KBM-7 (cell line): ENCODE results near the gene KLC3.

Experiments
- DNase-seq: peaks from one replicate; pipeline ENCODE4 v3.0.0-alpha.2; 2015
- in situ Hi-C: fragments of 300-500 bp; cut with MboI; formaldehyde crosslinking; loops from 2 replicates; pipeline ENCODE4 v1.14.3; 2020; ENCODE audit warnings: low sequenced_read_pairs, low pct_unique_long_range_greater_than_20kb, mixed read lengths

The KLC3 gene

DNA sequence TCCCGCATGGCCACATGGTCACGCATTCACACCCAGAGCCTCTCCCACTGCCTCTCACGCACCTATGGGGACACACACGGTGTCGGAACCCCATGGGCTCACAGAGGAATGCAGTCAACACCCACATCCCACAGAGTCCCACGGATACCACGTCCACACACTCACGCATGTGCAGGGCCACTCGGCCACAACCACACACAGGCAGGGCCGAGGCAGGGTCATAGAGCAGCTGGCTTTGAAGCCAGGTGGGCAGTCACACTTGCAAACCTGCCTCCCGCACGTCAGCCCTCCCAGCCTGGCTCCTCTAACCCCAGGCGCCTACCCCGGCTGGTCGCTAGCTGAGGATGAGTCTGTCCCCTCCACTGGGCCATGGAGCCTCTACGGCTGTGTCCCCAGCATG is 21.7 kb downstream of the KLC3 start:
- DNase-seq = no peak
- in situ Hi-C loops = no loop called here

DNA sequence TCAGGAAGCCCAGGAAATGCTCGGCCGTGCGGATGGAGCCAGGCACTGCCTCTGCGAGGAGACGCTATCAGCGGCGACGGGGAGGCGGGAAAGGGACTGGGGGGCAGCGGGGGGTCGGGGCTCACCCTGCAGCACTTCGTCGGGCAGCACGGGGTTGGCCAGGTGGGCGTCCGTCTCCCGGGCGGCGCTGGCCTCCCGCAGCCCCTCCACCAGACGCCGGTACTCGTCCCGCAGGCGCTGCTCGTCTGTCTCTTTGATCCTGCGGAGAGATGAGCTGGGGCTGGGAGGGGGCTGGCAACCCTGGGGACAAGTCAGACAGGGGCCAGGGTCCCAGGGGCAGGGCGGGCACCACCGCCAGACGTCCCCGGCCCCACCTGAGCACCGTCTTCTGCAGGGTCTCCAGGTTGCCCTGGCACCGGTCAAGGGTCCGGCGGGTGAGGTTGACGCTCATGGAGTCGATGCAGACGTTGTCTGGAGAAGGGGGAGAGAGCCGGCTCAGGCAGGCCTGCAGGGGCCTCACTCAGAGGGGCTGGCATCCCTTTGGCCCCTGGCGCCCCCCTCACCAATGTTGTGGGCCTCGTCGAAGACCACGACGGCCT is 23.4 kb downstream of the KLC3 start:
- in situ Hi-C loops = no loop called here
- DNase-seq = no peak

DNA sequence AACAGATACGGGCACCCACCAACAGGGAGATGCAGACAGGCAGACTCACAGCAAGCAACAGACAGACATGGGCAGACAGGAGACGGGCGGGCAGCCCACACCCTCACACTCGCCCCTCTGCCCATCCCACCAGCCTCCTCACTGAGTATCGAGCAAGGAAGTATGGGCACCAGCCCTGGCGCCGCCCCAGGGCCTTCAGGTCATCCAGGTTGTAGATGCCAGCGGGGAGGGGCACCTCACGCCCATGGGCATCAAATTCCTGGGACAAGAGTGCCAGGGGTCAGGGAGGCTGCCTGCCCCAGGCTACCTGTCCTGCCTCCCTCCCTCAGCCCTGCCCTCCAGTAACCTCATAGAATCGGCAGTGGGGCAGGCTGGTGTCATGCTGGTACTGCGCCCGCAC is 24.1 kb downstream of the KLC3 start:
- no peak for DNase-seq
- in situ Hi-C loops = no loop called here

DNA sequence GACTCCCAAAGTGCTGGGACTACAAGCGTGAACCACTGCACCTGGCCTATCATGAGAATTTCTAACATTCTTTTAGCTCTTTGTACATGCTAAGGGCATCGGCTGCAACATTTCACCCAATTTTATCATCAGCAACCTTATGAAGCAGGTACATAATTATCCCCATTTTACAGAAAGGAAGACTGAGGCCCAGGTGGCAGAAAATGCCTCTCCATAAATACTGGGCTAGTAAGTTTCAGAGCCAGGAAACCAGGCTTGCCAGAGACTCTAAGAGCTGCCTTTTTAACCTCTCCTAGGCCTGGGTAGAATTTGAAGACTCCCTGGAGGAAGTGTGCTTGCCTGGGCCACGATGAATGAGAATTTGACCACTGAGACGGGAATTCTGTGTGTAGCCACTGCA is 27.6 kb downstream of the KLC3 start:
- DNase-seq = no peak
- in situ Hi-C loops = no loop called here

DNA sequence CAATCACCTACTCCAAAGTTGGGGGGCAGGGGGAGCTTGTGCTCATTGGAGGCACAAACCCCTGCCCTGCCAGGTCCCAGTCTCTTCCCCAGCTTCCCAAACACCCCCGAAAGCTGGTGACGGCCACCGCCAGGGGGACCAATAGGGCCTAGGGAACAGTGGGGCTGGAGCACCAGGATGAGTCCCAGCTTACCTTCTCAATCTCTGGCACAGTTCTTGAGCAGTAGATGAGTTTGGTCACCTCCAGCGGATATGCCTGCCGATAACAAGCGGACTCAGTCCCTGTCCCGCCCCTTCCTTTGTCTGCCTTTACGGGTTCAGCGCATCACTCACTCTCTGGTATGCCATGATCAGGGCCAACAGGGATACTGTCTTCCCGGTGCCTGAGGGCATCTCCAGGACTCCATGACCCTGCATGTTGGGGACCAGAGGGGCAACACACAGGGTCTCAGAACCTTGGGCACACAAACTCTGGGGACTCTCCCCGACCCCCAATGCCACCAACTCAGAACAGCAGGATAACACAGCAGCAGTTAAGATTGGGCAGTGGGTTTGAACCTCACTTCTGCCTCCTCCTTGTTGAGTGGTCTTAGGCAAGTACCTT is 28.3 kb downstream of the KLC3 start:
- no peak for DNase-seq
- in situ Hi-C loops = no loop called here

DNA sequence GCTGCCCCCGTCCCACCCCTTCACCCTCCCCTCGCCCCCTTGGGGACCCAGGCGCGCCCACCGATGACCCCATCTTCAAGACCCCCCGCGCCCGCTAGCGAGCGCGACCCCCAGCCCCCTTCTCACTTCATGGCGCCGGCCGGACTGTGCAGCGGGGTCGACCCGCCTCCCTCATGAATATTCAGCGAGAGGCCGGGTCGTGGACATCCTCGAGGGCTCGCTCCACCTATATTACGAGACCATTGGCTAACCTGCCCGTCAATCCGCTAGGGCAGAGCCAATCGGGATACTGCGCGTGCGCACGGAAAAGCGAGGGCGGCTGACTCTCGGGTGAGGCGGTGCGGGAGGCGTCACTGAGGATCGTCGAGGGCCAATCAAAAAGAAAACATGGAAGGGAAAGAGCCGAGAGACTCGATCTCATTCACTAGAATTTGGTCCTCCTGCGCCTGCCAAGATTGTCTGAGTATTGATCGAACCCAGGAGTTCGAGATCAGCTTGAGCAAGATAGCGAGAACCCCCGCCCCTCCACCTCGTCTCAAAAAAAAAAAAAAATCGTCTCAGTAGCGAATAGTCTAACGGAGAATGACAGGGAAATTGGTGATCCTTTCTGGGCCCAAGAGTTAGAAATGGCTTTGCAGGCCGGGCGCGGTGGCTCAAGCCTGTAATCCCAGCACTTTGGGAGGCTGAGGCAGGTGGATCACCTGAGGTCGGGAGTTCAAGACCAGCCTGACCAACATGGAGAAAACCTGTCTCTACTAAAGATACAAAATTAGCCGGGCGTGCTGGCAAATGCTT is 30.1 kb downstream of the KLC3 start, which contains the start of gene ERCC2:
ERCC2 (minus strand) TSS at position 164 of the 795 bp plus-strand sequence; CDS start at position 131, 33 bp downstream.
- in situ Hi-C loops = no loop called here
- peak; percentile 99 for DNase-seq

DNA sequence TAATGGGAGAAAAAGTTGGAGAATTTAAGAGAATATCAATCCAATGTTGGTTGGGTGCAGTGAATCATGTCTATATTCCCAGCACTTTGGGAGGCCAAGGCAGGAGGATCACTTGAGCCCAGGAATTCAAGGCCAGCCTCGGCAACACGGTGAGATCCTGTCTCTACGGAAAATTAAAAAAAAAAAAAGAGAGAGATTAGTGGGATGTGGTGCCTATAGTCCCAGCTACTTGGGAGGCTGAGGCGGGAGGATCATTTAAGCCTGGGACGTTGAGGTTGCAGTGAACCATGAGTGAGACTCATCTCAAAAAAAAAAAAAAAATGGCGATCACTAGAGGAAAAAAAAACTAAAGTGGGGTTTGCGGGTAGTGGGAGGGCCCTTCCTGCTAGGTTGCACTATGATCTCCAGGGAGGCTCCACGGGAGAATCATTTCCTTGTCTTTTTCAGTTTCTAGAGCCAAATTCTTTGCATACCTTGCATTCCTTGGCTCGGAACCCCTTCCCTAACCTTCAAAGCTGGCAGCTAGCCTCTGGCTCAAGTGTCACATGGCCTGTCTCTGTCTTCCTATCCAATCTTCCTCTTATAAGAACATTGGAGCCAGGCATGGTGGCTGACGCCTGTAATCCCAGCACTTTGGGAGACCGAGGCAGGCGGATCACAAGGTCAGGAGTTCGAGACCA is 35.6 kb downstream of the KLC3 start:
- no peak for DNase-seq
- in situ Hi-C loops = no loop called here

DNA sequence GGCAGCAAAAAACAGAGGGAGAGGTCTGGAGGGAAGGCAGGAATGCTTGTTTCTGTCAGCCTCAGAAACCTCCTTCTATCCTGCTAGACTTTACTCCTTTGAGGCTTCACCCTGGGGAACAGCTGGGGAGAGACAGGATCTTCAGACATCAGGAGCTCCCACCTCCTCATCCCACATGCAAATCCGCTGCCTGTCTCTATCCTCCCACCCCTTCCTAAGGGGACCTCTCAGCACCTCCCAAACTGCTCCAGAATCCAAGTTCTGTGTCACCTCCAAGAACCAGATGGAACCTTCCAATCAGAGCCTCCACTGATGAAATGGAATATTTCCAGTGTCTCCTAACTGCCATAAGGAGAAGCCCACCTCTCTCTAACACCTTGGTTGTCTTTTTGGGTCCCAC is 39.6 kb downstream of the KLC3 start:
- in situ Hi-C loops = no loop called here

DNA sequence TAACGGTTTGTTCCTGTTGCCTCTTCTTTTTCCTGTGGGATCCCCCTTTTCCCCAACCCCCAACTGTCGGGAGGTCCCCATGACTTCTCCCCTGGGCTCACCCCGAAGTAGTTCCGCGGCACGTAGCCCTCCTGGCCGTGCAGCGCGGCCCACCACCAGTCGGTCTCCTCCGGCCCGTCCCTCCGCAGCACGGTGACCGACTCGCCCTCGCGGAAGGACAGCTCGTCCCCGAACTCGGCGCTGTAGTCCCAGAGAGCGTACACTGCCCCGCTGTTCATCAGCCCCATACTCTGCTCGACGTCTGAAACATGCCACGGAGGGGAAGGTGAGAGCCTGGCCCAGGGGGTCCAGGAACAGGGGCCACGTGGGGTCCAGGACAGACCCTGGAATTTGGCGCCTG is 41.9 kb downstream of the KLC3 start:
- in situ Hi-C loops = no loop called here
- no peak for DNase-seq

More for the DNA sequence above, 39.6 kb downstream of the KLC3 start:
- no peak for DNase-seq

DNA sequence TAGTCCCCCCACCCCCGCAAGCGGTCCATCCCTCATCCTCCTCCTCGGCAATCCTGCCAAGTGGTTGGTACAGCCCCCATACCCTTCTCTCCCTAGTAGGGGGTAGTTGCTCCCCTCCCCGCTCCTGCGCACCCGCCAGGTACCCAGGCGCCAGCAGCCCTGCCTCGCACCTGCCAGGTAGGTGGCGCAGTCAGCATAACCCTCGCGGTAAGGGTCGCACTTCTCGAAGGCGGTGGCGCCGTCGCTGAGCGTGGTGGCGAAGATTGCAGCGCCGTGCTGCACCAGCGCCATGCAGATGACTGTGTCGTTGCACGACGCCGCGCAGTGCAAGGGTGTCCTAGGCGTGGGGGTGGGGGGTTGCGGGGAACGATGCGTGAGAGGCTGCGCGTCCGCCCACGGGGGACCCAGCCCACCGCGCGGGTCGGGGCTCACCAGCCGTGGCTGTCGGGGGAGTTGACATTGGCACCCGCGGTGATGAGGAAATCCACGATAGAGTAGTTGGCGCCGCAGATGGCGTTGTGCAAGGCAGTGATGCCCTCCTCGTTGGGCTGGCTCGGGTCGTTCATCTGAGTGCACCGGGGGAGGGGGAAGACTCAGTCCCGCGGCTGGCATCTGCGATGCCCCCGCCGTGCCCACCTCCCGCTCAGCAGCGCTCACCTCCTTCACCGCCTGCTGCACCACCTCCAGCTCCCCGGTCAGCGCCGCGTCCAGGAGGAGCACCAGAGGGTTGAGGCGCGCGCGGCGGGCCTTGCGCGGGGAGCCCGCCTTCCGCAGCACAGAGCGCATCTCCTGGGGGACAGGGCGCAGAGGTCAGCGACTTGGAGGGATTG is 45.1 kb downstream of the KLC3 start:
- no peak for DNase-seq
- in situ Hi-C loops = no loop called here

DNA sequence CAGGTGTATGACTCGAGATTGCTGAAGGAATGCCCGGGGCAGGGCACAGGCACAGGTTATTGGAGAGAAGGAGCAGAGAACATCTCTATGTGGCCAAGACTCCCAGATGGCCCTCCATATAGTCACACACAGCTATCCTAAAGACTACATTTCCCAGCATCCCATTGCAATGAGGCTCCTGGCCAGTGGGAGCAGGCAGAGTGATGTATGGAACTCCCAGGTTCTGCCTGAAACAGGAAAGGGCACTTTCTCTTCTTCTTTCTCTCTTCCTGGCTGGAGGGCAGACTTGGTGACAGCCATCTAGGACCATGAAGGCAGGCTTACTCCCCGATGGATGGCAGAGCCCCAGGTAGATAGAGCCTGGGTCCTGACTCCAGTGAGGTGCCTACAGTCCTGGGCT is 50.8 kb downstream of the KLC3 start:
- in situ Hi-C loops = no loop called here
- DNase-seq = peak; percentile 19

DNA sequence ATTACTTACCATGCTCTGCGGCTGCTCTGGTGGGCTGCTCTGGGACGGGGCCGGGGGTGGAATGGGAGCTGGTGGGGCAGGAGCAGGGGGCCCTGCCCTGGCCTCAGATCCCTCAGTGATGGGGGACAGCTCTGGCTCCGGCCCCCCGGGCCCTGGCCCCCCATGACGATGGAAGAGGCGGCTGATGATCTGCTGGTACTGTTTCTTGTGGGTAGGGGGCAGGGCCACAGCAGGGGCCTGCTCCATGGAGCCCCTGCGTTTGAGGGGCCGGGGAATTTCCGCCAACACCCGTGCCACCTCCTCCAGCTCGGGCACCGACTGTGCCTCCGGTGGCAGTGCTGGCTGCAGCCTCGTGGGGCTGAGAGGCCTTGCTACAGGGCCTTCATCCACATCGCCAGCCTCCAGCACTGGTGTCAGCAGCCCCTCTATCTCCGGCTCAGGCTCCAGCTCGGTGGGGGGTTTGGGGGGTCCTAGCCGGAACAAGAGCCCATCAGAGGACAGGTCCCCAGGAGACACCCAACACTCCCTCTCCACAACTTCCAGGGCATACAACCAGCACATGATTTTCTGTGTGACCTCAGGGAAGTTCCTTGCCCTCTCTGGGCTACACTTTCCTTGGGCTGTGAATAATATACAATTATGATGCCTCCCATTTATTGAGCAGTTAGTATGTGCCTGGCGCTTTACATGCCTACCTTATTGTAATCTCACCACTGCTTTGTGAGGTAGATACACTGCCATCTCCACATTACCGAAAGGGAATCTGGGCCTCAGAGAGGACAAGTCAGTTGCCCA is 51.5 kb downstream of the KLC3 start:
- no peak for DNase-seq
- in situ Hi-C loops = no loop called here

DNA sequence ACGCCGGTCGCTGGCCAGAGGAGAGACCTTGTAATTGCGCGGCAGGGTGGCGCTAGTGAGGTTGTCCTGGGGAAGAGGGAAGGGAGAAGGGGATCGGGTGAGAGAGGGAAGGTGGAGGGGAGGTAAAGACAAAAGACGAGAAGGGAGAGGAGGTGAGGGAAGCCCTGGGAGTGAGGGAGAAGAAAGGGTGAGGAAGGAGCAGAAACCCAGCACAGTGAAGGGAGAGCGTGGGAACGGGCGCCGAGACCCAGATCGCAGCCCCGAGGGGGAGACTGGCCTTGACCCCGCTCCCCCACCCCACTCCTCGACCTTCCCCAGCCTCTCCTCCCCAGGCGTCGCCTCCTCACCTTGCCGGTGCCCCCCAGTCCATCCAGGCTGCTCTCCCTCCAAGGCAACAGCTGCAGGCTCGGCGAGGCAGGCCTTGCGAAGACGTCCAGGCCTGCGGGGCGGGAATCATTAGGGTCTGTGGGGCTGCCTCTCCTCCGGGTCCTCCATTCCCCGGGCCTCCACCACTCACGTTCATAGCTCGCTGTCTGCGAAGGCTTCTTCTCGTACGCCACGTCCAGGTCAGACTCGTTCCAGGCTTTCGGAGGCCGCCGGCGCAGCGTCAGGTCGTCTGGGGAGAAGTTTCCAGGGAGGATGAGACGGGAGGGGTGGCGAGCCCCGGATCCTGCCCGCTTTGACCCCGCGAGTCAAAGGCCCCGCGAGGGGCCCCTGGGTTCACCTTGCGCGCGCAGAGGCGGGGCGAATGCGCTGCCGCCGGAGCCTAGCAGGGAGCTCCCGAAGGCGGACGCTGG is 55.5 kb downstream of the KLC3 start:
- no peak for DNase-seq
- in situ Hi-C loops = no loop called here

DNA sequence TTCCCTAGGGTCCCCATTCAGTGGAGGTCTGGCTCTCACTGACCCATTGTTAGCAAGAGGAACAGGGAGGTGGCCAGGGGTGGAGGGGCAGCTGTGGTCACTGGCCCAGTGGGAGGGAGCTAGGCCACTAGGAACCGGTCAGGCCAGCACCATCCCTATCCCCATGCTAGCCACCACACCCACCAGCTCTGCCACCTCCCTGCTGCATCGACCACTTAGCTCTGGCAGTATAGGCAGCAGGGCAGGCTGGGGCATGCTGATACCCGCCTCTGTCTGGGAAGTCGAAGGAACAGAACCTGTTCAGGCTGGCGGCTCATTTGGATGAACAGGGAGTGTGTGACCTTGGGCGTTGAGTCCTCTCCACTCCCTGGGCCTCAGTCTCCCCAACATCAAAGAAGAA is 59.6 kb downstream of the KLC3 start:
- in situ Hi-C loops = no loop called here
- no peak for DNase-seq
